Lung (tissue), 12 donors: ENCODE results near the gene CFAP20. TPM values are rescaled to one million over a fixed set of nuclear protein-coding genes. Genes with fewer than 3 reads are reported as not detected.

ENCODE experiments used
- ATAC-seq: fragments of 200-7000 bp; cut with Tn5 transposase; one replicate; pipeline ENCODE4 v1.9.1; 2020; ENCODE audit warnings: moderate number of reproducible peaks; ENCODE audit not compliant: insufficient read depth, low FRiP score
- DNase-seq, 3 donors: peaks; one replicate each; pipeline ENCODE4 v3.0.0-alpha.2; 2013 to 2017
- H3K27ac ChIP-seq, 2 donors: one replicate each; pipeline ENCODE4 v1.5.1; 2013; ENCODE audit warnings: mild to moderate bottlenecking in 2 of 2, moderate library complexity in 2 of 2, control low read depth in 1 of 2, inconsistent platforms in 1 of 2, low read depth in 1 of 2, low read length in 1 of 2
- H3K27me3 ChIP-seq, 3 donors: one replicate each; pipeline ENCODE4 v1.5.1; 2013; ENCODE audit warnings: low read length in 2 of 3; ENCODE audit not compliant: control insufficient read depth in 3 of 3, insufficient read depth in 3 of 3
- H3K36me3 ChIP-seq, 4 donors: one replicate each; pipeline ENCODE4 v1.5.1; 2013; ENCODE audit warnings: low read length in 4 of 4, mild to moderate bottlenecking in 1 of 4, moderate library complexity in 1 of 4; ENCODE audit not compliant: control insufficient read depth in 4 of 4, insufficient read depth in 4 of 4
- H3K4me1 ChIP-seq, 5 donors: one replicate each; pipeline ENCODE4 v1.5.1; 2013; ENCODE audit warnings: low read length in 5 of 5, mild to moderate bottlenecking in 2 of 5, moderate library complexity in 1 of 5; ENCODE audit not compliant: control insufficient read depth in 5 of 5, insufficient read depth in 5 of 5
- H3K4me3 ChIP-seq: one replicate; pipeline ENCODE4 v1.5.1; 2013; ENCODE audit warnings: mild to moderate bottlenecking, control low read depth, moderate library complexity
- H3K9ac ChIP-seq, 2 donors: one replicate each; pipeline ENCODE4 v1.5.1; 2013; ENCODE audit warnings: low read length in 2 of 2, control low read depth in 1 of 2; ENCODE audit not compliant: insufficient read depth in 1 of 2
- H3K9me3 ChIP-seq, 4 donors: one replicate each; pipeline ENCODE4 v1.5.1; 2013; ENCODE audit warnings: low read length in 3 of 4, mild to moderate bottlenecking in 1 of 4, moderate library complexity in 1 of 4; ENCODE audit not compliant: control insufficient read depth in 4 of 4, insufficient read depth in 3 of 4
- WGBS, 2 donors: extraction: QIAGEN DNeasy Blood & Tissue Kit; methylation state at CpG; one replicate each; pipeline ENCODE4 v1.1.7; 2013; 5-methylcytosine and 5-hydroxymethylcytosine counted together
- polyA plus RNA-seq, 2 donors: library from polyadenylated mRNA; stranded (reverse); fragments of 200-250 nt; gene quantifications; one replicate each; pipeline ENCODE4 v1.2.1, GENCODE V29; 2013
- total RNA-seq, 2 donors: library from RNA; depleted of rRNA in 1 of 2; stranded (reverse); fragments of >200 nt in 1 of 2; gene quantifications; one replicate each; pipeline ENCODE4 v1.2.1, GENCODE V29; 2014 to 2021
- TF ChIP-seq, protein P1 (sequence below): IDR thresholded peaks from 2 replicates; pipeline ENCODE4 v1.5.1; 2012; ENCODE audit warnings: mild to moderate bottlenecking; ENCODE audit errors: control extremely low read depth, extremely low read depth
- donor health status: control.
- donor health status: control.
- donor health status: Bipolar disorder and iron deficiency.
- donor health status: healthy.
- donor health status: DM: yes; HTN: yes; CAD: no.

Gene CFAP20
- total and polyA plus RNA-seq, 4 donors, result 20.6 to 86.3 (median 34.7) TPM

DNA sequence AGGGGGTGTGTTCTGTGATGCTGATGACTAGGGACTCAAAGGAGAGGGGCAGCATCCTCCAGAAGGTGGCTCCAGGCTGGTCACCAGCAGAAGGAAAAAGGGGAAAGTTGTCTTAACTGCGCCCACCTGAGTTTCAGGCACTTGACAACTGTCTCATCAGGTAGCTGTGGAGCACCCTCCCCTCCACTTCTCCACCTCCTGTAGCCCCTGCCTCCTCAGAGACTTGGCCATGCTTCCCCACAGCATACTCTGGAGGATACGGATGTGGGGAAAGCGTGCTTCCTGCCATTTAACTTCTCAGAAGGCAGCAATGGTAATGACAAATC is 17.9 kb downstream of the CFAP20 start:
- TF ChIP-seq, protein P1, sequence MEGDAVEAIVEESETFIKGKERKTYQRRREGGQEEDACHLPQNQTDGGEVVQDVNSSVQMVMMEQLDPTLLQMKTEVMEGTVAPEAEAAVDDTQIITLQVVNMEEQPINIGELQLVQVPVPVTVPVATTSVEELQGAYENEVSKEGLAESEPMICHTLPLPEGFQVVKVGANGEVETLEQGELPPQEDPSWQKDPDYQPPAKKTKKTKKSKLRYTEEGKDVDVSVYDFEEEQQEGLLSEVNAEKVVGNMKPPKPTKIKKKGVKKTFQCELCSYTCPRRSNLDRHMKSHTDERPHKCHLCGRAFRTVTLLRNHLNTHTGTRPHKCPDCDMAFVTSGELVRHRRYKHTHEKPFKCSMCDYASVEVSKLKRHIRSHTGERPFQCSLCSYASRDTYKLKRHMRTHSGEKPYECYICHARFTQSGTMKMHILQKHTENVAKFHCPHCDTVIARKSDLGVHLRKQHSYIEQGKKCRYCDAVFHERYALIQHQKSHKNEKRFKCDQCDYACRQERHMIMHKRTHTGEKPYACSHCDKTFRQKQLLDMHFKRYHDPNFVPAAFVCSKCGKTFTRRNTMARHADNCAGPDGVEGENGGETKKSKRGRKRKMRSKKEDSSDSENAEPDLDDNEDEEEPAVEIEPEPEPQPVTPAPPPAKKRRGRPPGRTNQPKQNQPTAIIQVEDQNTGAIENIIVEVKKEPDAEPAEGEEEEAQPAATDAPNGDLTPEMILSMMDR, result no peak
- H3K27ac ChIP-seq, result peak overlapping the region in 1 of 2 donors; percentile 43

DNA sequence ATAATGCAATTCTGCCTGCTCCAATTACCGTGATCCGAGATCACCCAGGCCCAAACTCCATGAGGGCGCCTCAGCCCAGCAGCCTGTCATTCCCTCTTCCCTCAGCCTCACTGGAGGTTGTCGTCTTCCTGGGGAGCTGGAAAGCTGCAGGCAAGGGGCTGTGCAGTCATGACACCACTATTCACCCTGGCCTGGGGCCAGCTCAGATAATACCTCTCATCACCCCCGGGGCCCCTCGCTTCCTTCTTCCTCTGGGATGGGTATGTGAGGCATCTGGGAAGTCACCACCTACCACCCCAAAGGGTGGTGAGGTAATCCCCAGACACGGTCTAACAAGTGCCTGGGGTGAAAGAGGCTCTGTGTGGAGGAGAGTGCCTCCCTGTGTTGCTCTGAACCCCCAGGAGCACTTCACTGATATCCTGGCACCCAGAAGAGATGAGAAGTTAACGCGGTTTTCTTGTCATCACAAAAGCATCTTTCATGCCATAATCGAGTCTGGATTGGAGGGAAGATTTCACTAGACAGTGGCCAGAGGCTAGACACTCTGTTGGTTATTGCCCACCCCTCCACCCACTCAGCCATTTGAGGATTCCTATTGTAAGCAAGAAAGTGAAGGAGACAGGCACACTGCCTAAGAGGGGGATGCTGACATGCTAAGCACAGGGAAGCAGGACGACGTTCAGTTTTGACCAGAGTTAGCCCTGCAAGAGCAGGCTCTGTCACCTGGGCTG is 18.4 kb downstream of the CFAP20 start:
- WGBS, 2 donors, result 45 to 49% methylated on average over 12 of the region's 12 CpGs
- no peak overlapping the region for H3K4me3 ChIP-seq
- H3K9me3 ChIP-seq, result no peaks in the 10 kb centered on the region
- TF ChIP-seq, protein P1, result no peak
- no peaks in the 10 kb centered on the region for H3K27me3 ChIP-seq
- peaks cover 6 to 32% (median 22%) of the 10 kb centered on the region in 4 donors for H3K36me3 ChIP-seq
- no peak for ATAC-seq
- peaks cover 0 to 9% (median 0%) of the 10 kb centered on the region in 5 donors for H3K4me1 ChIP-seq
- H3K27ac ChIP-seq, result no peak overlapping the region
- no peak for DNase-seq
- H3K9ac ChIP-seq, result no peak overlapping the region

More for the DNA sequence above, 17.9 kb downstream of the CFAP20 start:
- H3K27me3 ChIP-seq, result no peaks in the 10 kb centered on the region
- no peaks in the 10 kb centered on the region for H3K9me3 ChIP-seq
- H3K9ac ChIP-seq, result no peak overlapping the region
- 67 to 73% methylated on average over 3 of the region's 3 CpGs for WGBS, 2 donors
- DNase-seq, result no peak
- H3K4me1 ChIP-seq, result peaks cover 0 to 14% (median 2%) of the 10 kb centered on the region in 5 donors
- H3K36me3 ChIP-seq, result peaks cover 6 to 37% (median 27%) of the 10 kb centered on the region in 4 donors
- H3K4me3 ChIP-seq, result no peak overlapping the region
- ATAC-seq, result no peak

- ATAC-seq (no peak), DNase-seq (no peak)
- TF ChIP-seq, protein P1, result no peak
- no peaks in the 10 kb centered on the region for H3K27me3 ChIP-seq
- no peak overlapping the region for H3K27ac ChIP-seq
- no peak overlapping the region for H3K4me3 ChIP-seq
- no peak overlapping the region for H3K9ac ChIP-seq
- H3K9me3 ChIP-seq, result no peaks in the 10 kb centered on the region
- 80 to 87% methylated on average over 2 of the region's 2 CpGs for WGBS, 2 donors
- H3K4me1 ChIP-seq, result peaks cover 0 to 4% (median 0%) of the 10 kb centered on the region in 5 donors
- peaks cover 6 to 23% (median 16%) of the 10 kb centered on the region in 4 donors for H3K36me3 ChIP-seq
Measured at GRCh38 chr16:58109881-58110280, 19.3 kb downstream of the CFAP20 start.
